Mesenchymal stem cell (in vitro differentiated cells and primary cell): ENCODE results near the gene OPCML.

Source experiments
- DNase-seq: peaks from one replicate; pipeline ENCODE4 v3.0.0-alpha.2; 2013
- H2AFZ ChIP-seq: one replicate; pipeline ENCODE4 v1.6.1; 2013; ENCODE audit warnings: low read depth, mild to moderate bottlenecking, control low read depth, inconsistent platforms, low read length, moderate library complexity
- H2AK5ac ChIP-seq: 2 replicates; pipeline ENCODE4 v1.6.1; 2013; ENCODE audit warnings: low read length, moderate library complexity, mild to moderate bottlenecking, inconsistent platforms; ENCODE audit not compliant: severe bottlenecking
- H2BK120ac ChIP-seq: one replicate; pipeline ENCODE4 v1.6.1; 2013; ENCODE audit warnings: low read depth, mild to moderate bottlenecking, inconsistent platforms, low read length, moderate library complexity
- H2BK12ac ChIP-seq, 2 experiments: one replicate each; pipeline ENCODE4 v1.6.1; 2013; ENCODE audit warnings: inconsistent platforms in 2 of 2, low read length in 2 of 2, mild to moderate bottlenecking in 2 of 2, moderate library complexity in 2 of 2, control low read depth in 1 of 2
- H2BK15ac ChIP-seq: one replicate; pipeline ENCODE4 v1.6.1; 2013; ENCODE audit warnings: mild to moderate bottlenecking, low read depth, inconsistent platforms; ENCODE audit not compliant: poor library complexity, severe bottlenecking
- H2BK5ac ChIP-seq: 2 replicates; pipeline ENCODE4 v1.6.1; 2013; ENCODE audit warnings: low read depth, mild to moderate bottlenecking, low read length, control low read depth, inconsistent platforms; ENCODE audit not compliant: poor library complexity, severe bottlenecking
- H3K14ac ChIP-seq, 2 experiments: one replicate each; pipeline ENCODE4 v1.6.1; 2013; ENCODE audit warnings: inconsistent platforms in 2 of 2, low read length in 2 of 2, control low read depth in 1 of 2, mild to moderate bottlenecking in 1 of 2, moderate library complexity in 1 of 2
- H3K18ac ChIP-seq, 2 experiments: one replicate each; pipeline ENCODE4 v1.6.1; 2013; ENCODE audit warnings: inconsistent platforms in 2 of 2, low read length in 2 of 2, control low read depth in 1 of 2, low read depth in 1 of 2, mild to moderate bottlenecking in 1 of 2
- H3K23ac ChIP-seq, 2 experiments: one replicate each; pipeline ENCODE4 v1.6.1; 2013; ENCODE audit warnings: inconsistent platforms in 2 of 2, low read length in 2 of 2, mild to moderate bottlenecking in 2 of 2, moderate library complexity in 2 of 2, control low read depth in 1 of 2
- H3K27ac ChIP-seq: 2 replicates; pipeline ENCODE4 v1.5.1; 2013; ENCODE audit warnings: mild to moderate bottlenecking, moderate library complexity, low read length, control low read depth, inconsistent platforms; ENCODE audit not compliant: poor library complexity, severe bottlenecking
- H3K27me3 ChIP-seq, 2 experiments: 2 replicates each; pipeline versions ENCODE4 v1.6.1 to v1.7.0; 2013; ENCODE audit warnings: low read length in 2 of 2, mild to moderate bottlenecking in 2 of 2, moderate library complexity in 2 of 2, control low read depth in 1 of 2, inconsistent platforms in 1 of 2; ENCODE audit not compliant: control insufficient read depth in 1 of 2, insufficient read depth in 1 of 2
- H3K36me3 ChIP-seq, 2 experiments: 2 replicates each; pipeline versions ENCODE4 v1.6.1 to v1.7.0; 2013; ENCODE audit warnings: low read length in 2 of 2, control low read depth in 1 of 2, inconsistent platforms in 1 of 2, low read depth in 1 of 2, mild to moderate bottlenecking in 1 of 2; ENCODE audit not compliant: insufficient read depth in 2 of 2, control insufficient read depth in 1 of 2
- H3K4ac ChIP-seq, 2 experiments: one replicate each; pipeline ENCODE4 v1.6.1; 2013; ENCODE audit warnings: inconsistent platforms in 2 of 2, low read length in 2 of 2, mild to moderate bottlenecking in 2 of 2, moderate library complexity in 2 of 2, control low read depth in 1 of 2, low read depth in 1 of 2
- H3K4me1 ChIP-seq: 2 replicates; pipeline ENCODE4 v1.6.1; 2013; ENCODE audit warnings: low read depth, low read length, control low read depth; ENCODE audit not compliant: control insufficient read depth, insufficient read depth
- H3K4me2 ChIP-seq: 2 replicates; pipeline ENCODE4 v1.6.1; 2013; ENCODE audit warnings: low read length, mild to moderate bottlenecking, inconsistent platforms; ENCODE audit not compliant: poor library complexity, severe bottlenecking
- H3K4me3 ChIP-seq, 2 experiments: 2 replicates each; pipeline versions ENCODE4 v1.5.1 to v1.7.0; 2013; ENCODE audit warnings: low read length in 2 of 2, mild to moderate bottlenecking in 2 of 2, control low read depth in 1 of 2, low read depth in 1 of 2; ENCODE audit not compliant: insufficient read depth in 1 of 2
- H3K79me1 ChIP-seq: replicated peaks from 2 replicates; pipeline ENCODE4 v1.6.1; 2013; ENCODE audit warnings: mild to moderate bottlenecking, control low read depth, low read length, inconsistent platforms; ENCODE audit not compliant: poor library complexity, severe bottlenecking
- H3K9ac ChIP-seq: 2 replicates; pipeline ENCODE4 v1.7.0; 2013; ENCODE audit warnings: mild to moderate bottlenecking, low read length, moderate library complexity
- H3K9me3 ChIP-seq: 2 replicates; pipeline ENCODE4 v1.7.0; 2013; ENCODE audit warnings: mild to moderate bottlenecking, low read length; ENCODE audit not compliant: control insufficient read depth
- H4K8ac ChIP-seq: one replicate; pipeline ENCODE4 v1.6.1; 2013; ENCODE audit warnings: inconsistent platforms, mild to moderate bottlenecking, low read length, moderate library complexity
- H4K91ac ChIP-seq: one replicate; pipeline ENCODE4 v1.6.1; 2013; ENCODE audit warnings: mild to moderate bottlenecking, low read length, inconsistent platforms
- WGBS: methylation state at CpG from one replicate; pipeline ENCODE4 v1.1.7; 2013; ENCODE audit warnings: mixed read lengths; 5-methylcytosine and 5-hydroxymethylcytosine counted together

Gene OPCML

DNA sequence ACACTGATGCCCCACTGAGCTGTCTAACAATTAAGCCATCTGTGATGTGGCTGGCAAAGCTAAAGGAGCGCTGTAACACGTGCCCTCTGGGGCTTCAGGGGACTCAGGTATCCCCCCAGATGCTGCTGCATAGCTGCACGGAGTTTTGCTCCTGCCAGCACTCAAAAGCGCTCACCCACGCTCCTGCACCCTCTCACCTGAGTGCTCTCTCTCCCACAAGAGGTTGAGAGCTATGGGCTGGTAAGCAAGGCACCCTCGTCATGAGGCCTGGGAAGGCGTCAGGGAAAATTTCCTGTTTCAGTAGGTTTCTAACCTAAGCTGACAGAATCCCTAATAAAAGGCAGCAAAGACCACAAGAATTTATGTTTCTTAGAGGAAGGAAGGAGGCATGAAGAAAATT lies 850.3 kb downstream of the OPCML start:
- H3K4me3 ChIP-seq, result no peak overlapping the region
- no peak overlapping the region for H2BK15ac ChIP-seq
- no peaks in the 10 kb centered on the region for H3K36me3 ChIP-seq
- no peaks in the 10 kb centered on the region for H3K27me3 ChIP-seq
- no peak overlapping the region for H3K9ac ChIP-seq
- no peak overlapping the region for H3K23ac ChIP-seq
- H3K14ac ChIP-seq, result peak overlapping the region in 1 of 2 experiments; percentile 35
- no peak overlapping the region for H2BK120ac ChIP-seq
- no peaks in the 10 kb centered on the region for H3K79me1 ChIP-seq
- H3K4me1 ChIP-seq, result no peaks in the 10 kb centered on the region
- H2AK5ac ChIP-seq, result no peak overlapping the region
- no peak overlapping the region for H2BK12ac ChIP-seq
- no peak for DNase-seq
- no peak overlapping the region for H3K4me2 ChIP-seq
- no peak overlapping the region for H4K8ac ChIP-seq
- peaks cover 3% of the 10 kb centered on the region for H3K9me3 ChIP-seq
- no peak overlapping the region for H2AFZ ChIP-seq
- H3K18ac ChIP-seq, result no peak overlapping the region
- no peak overlapping the region for H4K91ac ChIP-seq
- 69% methylated on average over 7 of the region's 7 CpGs for WGBS
- no peak overlapping the region for H3K4ac ChIP-seq
- no peak overlapping the region for H2BK5ac ChIP-seq
- H3K27ac ChIP-seq, result no peak overlapping the region

DNA sequence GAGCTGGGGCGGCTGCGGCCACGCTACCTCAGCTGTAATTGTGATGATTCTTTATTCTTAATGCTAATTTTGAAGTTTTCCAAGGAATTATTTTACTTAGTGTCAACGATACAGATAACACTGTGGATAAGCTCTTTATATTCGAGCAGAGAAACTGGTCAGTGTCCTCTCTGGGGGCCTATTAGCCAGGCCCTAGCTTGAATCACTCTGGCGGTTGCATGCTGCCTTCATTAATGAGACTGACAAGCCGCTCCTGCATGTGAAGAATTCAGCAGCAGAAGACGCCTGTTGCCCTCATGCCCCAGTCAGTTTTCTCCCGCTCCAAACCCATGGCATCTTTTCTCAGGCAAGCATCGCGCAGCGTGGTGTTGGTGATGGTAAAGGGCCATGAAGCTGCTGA lies 851.7 kb downstream of the OPCML start:
- Histone ChIP-seq H3K79me1 (no peaks in the 10 kb centered on the region), H2BK5ac (no peak overlapping the region), H3K36me3 (no peaks in the 10 kb centered on the region), H4K91ac (no peak overlapping the region), H3K27me3 (no peaks in the 10 kb centered on the region), H3K4me1 (no peaks in the 10 kb centered on the region), H2AFZ (no peak overlapping the region), H3K4me3 (no peak overlapping the region), H3K9me3 (peaks cover 3% of the 10 kb centered on the region), H2BK12ac (no peak overlapping the region), H3K27ac (no peak overlapping the region), H2BK120ac (no peak overlapping the region), H3K18ac (no peak overlapping the region), H2BK15ac (no peak overlapping the region), H3K23ac (no peak overlapping the region), H3K9ac (no peak overlapping the region), H3K14ac (no peak overlapping the region), H2AK5ac (no peak overlapping the region), H3K4ac (no peak overlapping the region), H3K4me2 (no peak overlapping the region), H4K8ac (no peak overlapping the region)
- 94% methylated on average over 9 of the region's 12 CpGs for WGBS
- no peak for DNase-seq

GRCh38 chr11:132674151-132674550 lies 858.1 kb downstream of the OPCML start:
- H2BK5ac ChIP-seq, result no peak overlapping the region
- WGBS, result 84% methylated on average over 2 of the region's 4 CpGs

DNA sequence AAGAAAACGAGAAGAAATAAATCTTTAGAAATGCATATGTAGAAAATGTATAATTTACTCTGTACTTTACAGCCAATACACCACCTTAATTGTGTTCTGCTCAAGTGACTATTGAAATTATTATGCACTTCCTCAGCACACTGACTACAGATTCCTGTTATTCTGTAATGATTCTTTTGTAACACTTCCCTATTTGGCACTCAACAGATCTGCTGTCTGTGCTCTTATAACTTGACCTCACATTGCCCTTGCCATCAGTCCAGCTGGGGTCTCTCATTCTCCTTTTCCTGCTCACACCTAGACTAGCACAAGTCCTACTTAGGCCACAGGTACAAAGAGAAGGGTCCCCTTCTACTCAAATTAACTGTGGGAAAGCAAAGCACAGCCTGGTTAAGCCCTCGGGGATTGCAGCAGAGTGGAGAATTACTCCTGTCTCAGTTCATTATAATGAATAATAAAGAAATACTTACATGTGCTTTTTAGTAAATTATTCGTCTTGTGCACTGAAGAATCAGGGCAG lies 860.4 kb downstream of the OPCML start:
- Histone ChIP-seq H3K4me2 (no peak overlapping the region), H3K27me3 (no peaks in the 10 kb centered on the region), H3K9ac (no peak overlapping the region), H3K27ac (no peak overlapping the region), H3K23ac (no peak overlapping the region), H2AK5ac (no peak overlapping the region), H3K4me1 (no peaks in the 10 kb centered on the region), H2BK5ac (no peak overlapping the region), H3K36me3 (no peaks in the 10 kb centered on the region), H3K4me3 (no peak overlapping the region), H2BK120ac (no peak overlapping the region), H4K8ac (no peak overlapping the region), H3K14ac (no peak overlapping the region), H2BK12ac (no peak overlapping the region), H4K91ac (no peak overlapping the region), H3K79me1 (no peaks in the 10 kb centered on the region), H2AFZ (no peak overlapping the region), H2BK15ac (no peak overlapping the region), H3K9me3 (no peaks in the 10 kb centered on the region), H3K18ac (no peak overlapping the region), H3K4ac (no peak overlapping the region)
- DNase-seq, result no peak
- no CpG with 5 or more reads among the region's 3 CpGs for WGBS

More at GRCh38 chr11:132674151-132674550, 858.1 kb downstream of the OPCML start:
- Histone ChIP-seq H4K91ac (no peak overlapping the region), H3K4me1 (no peaks in the 10 kb centered on the region), H2BK12ac (no peak overlapping the region), H3K79me1 (no peaks in the 10 kb centered on the region), H3K27ac (no peak overlapping the region), H3K18ac (no peak overlapping the region), H3K14ac (no peak overlapping the region), H4K8ac (no peak overlapping the region), H3K4ac (no peak overlapping the region), H3K4me2 (no peak overlapping the region), H2AFZ (no peak overlapping the region), H3K4me3 (no peak overlapping the region), H2AK5ac (no peak overlapping the region), H3K27me3 (no peaks in the 10 kb centered on the region), H3K9ac (no peak overlapping the region), H3K36me3 (no peaks in the 10 kb centered on the region), H2BK120ac (no peak overlapping the region), H2BK15ac (no peak overlapping the region), H3K23ac (no peak overlapping the region), H3K9me3 (peaks cover 3% of the 10 kb centered on the region)
- no peak for DNase-seq
